Retinal pigment epithelial cell (primary cell): ENCODE measurements around the gene METTL1.

Source experiments
- DNase-seq: peaks from one replicate; pipeline ENCODE4 v3.0.0-alpha.2; 2010; ENCODE audit warnings: low read depth
- H3K4me3 ChIP-seq: 2 replicates; pipeline ENCODE4 v1.5.1; 2011; ENCODE audit warnings: mild to moderate bottlenecking, low read length, control low read depth, moderate library complexity
- CTCF ChIP-seq: conservative IDR thresholded peaks from 2 replicates; pipeline ENCODE4 v1.5.1; 2011; ENCODE audit warnings: low read depth, low read length, control low read depth, inconsistent platforms

Gene METTL1

GRCh38 chr12:57744777-57745484, 27.0 kb downstream of the METTL1 start, which contains the start of gene TSPAN31:
Gene TSPAN31 (plus strand): TSS chr12:57745039. CDS start chr12:57745155, 116 bp downstream.
- peak; percentile 94 for DNase-seq
- no peak for TF ChIP-seq CTCF
- H3K4me3 ChIP-seq: peak within 1 kb of the TSS; percentile 91

- peak overlapping the region; percentile 91 for H3K4me3 ChIP-seq
- TF ChIP-seq CTCF: no peak
- DNase-seq: no peak
Observed at GRCh38 chr12:57744194-57744776, 27.6 kb downstream of the METTL1 start.

- no peak overlapping the region for H3K4me3 ChIP-seq
- DNase-seq: no peak
- no peak for TF ChIP-seq CTCF
Observed at GRCh38 chr12:57743769-57744168, 28.1 kb downstream of the METTL1 start.

- TF ChIP-seq CTCF: no peak
- no peak overlapping the region for H3K4me3 ChIP-seq
- DNase-seq: no peak
Observed at GRCh38 chr12:57741844-57742738, 29.8 kb downstream of the METTL1 start.

GRCh38 chr12:57741413-57741789, 30.5 kb downstream of the METTL1 start:
- DNase-seq: no peak
- no peak overlapping the region for H3K4me3 ChIP-seq
- no peak for TF ChIP-seq CTCF

- DNase-seq: no peak
- H3K4me3 ChIP-seq: no peak overlapping the region
- TF ChIP-seq CTCF: no peak
Observed at GRCh38 chr12:57740656-57741412, 31.1 kb downstream of the METTL1 start.
